Liver (tissue), 3 donors: ENCODE data around the gene PPFIA4.

Source experiments
- CTCF ChIP-seq: fragments of 150-350 bp; IDR thresholded peaks from 2 replicates; pipeline ENCODE4 v1.5.1; 2017; ENCODE audit warnings: improper control_type of control experiment, low read depth, low read length; ENCODE audit not compliant: missing input control
- JUND ChIP-seq, 2 donors: IDR thresholded peaks; 2 replicates each; pipeline ENCODE4 v1.6.1; 2016; ENCODE audit warnings: antibody characterized with exemption in 2 of 2
- donor health status: healthy.
- donor health status: healthy.

- TF ChIP-seq CTCF (no peak), JUND (IDR thresholded peaks at IDR 0.05) (no peak)
Measured at GRCh38 chr1:203045821-203046594, 19.7 kb downstream of the PPFIA4 start.
